ENCODE data around the gene ZNF576.

The ZNF576 gene

GRCh38 chr19:43618921-43619261 lies 22.5 kb downstream of the ZNF576 start:
- H3K27me3 ChIP-seq (ENCODE audit: insufficient read depth, low read length): no peaks in the 10 kb centered on the region
- peaks cover 27% of the 10 kb centered on the region for H3K36me3 ChIP-seq (ENCODE audit: insufficient read depth, low read length)
- peaks cover 16% of the 10 kb centered on the region for H3K4me1 ChIP-seq (ENCODE audit: insufficient read depth, low read length)
- peak overlapping the region; percentile 87 for H3K4me3 ChIP-seq (ENCODE audit: low read length)
- peak overlapping the region; percentile 2 for H2AFZ ChIP-seq (ENCODE audit: low read depth, low read length)
- H3K9me3 ChIP-seq (ENCODE audit: low read length): peaks cover 3% of the 10 kb centered on the region

GRCh38 chr19:43619262-43620060 lies 23.1 kb downstream of the ZNF576 start, which contains the start of gene ZNF428:
TSS of gene ZNF428 (minus strand) at chr19:43619629. CDS start at chr19:43614304, 5,325 bp downstream.
- Histone ChIP-seq H3K4me3 (ENCODE audit: low read length) (peak within 1 kb of the TSS; percentile 87), H3K27me3 (ENCODE audit: insufficient read depth, low read length) (no peaks in the 10 kb centered on the region), H3K9me3 (ENCODE audit: low read length) (no peaks in the 10 kb centered on the region), H3K36me3 (ENCODE audit: insufficient read depth, low read length) (peaks cover 28% of the 10 kb centered on the region), H2AFZ (ENCODE audit: low read depth, low read length) (peak within 1 kb of the TSS; percentile 2), H3K4me1 (ENCODE audit: insufficient read depth, low read length) (peaks cover 16% of the 10 kb centered on the region)

- no peaks in the 10 kb centered on the region for H3K9me3 ChIP-seq (ENCODE audit: low read length)
- H3K36me3 ChIP-seq (ENCODE audit: insufficient read depth, low read length): peaks cover 36% of the 10 kb centered on the region
- no peaks in the 10 kb centered on the region for H3K27me3 ChIP-seq (ENCODE audit: insufficient read depth, low read length)
- no peak overlapping the region for H2AFZ ChIP-seq (ENCODE audit: low read depth, low read length)
- H3K4me3 ChIP-seq (ENCODE audit: low read length): peak overlapping the region; percentile 87
- peaks cover 16% of the 10 kb centered on the region for H3K4me1 ChIP-seq (ENCODE audit: insufficient read depth, low read length)
These were observed 23.9 kb downstream of the ZNF576 start for GRCh38 chr19:43620061-43621001.

GRCh38 chr19:43622070-43622469 lies 25.7 kb downstream of the ZNF576 start:
- no peaks in the 10 kb centered on the region for H3K27me3 ChIP-seq (ENCODE audit: insufficient read depth, low read length)
- H3K36me3 ChIP-seq (ENCODE audit: insufficient read depth, low read length): peaks cover 51% of the 10 kb centered on the region
- H3K4me3 ChIP-seq (ENCODE audit: low read length): no peak overlapping the region
- H2AFZ ChIP-seq (ENCODE audit: low read depth, low read length): no peak overlapping the region
- no peaks in the 10 kb centered on the region for H3K9me3 ChIP-seq (ENCODE audit: low read length)
- peaks cover 16% of the 10 kb centered on the region for H3K4me1 ChIP-seq (ENCODE audit: insufficient read depth, low read length)

- H3K9me3 ChIP-seq (ENCODE audit: low read length): no peaks in the 10 kb centered on the region
- H3K4me1 ChIP-seq (ENCODE audit: insufficient read depth, low read length): peaks cover 16% of the 10 kb centered on the region
- H3K27me3 ChIP-seq (ENCODE audit: insufficient read depth, low read length): no peaks in the 10 kb centered on the region
- no peak overlapping the region for H2AFZ ChIP-seq (ENCODE audit: low read depth, low read length)
- H3K4me3 ChIP-seq (ENCODE audit: low read length): no peak overlapping the region
- peaks cover 59% of the 10 kb centered on the region for H3K36me3 ChIP-seq (ENCODE audit: insufficient read depth, low read length)
These were observed 26.6 kb downstream of the ZNF576 start for GRCh38 chr19:43622956-43623355.

GRCh38 chr19:43623889-43624670 lies 27.7 kb downstream of the ZNF576 start:
- no peaks in the 10 kb centered on the region for H3K27me3 ChIP-seq (ENCODE audit: insufficient read depth, low read length)
- no peak overlapping the region for H2AFZ ChIP-seq (ENCODE audit: low read depth, low read length)
- H3K36me3 ChIP-seq (ENCODE audit: insufficient read depth, low read length): peaks cover 64% of the 10 kb centered on the region
- H3K4me3 ChIP-seq (ENCODE audit: low read length): no peak overlapping the region
- no peaks in the 10 kb centered on the region for H3K9me3 ChIP-seq (ENCODE audit: low read length)
- H3K4me1 ChIP-seq (ENCODE audit: insufficient read depth, low read length): peaks cover 10% of the 10 kb centered on the region

- peaks cover 9% of the 10 kb centered on the region for H3K4me1 ChIP-seq (ENCODE audit: insufficient read depth, low read length)
- H3K36me3 ChIP-seq (ENCODE audit: insufficient read depth, low read length): peaks cover 64% of the 10 kb centered on the region
- H3K4me3 ChIP-seq (ENCODE audit: low read length): no peak overlapping the region
- no peaks in the 10 kb centered on the region for H3K9me3 ChIP-seq (ENCODE audit: low read length)
- H3K27me3 ChIP-seq (ENCODE audit: insufficient read depth, low read length): no peaks in the 10 kb centered on the region
- H2AFZ ChIP-seq (ENCODE audit: low read depth, low read length): no peak overlapping the region
These were observed 28.5 kb downstream of the ZNF576 start for GRCh38 chr19:43624933-43625332.

- no peaks in the 10 kb centered on the region for H3K4me1 ChIP-seq (ENCODE audit: insufficient read depth, low read length)
- no peaks in the 10 kb centered on the region for H3K9me3 ChIP-seq (ENCODE audit: low read length)
- no peak overlapping the region for H3K4me3 ChIP-seq (ENCODE audit: low read length)
- no peak overlapping the region for H2AFZ ChIP-seq (ENCODE audit: low read depth, low read length)
- H3K27me3 ChIP-seq (ENCODE audit: insufficient read depth, low read length): no peaks in the 10 kb centered on the region
- H3K36me3 ChIP-seq (ENCODE audit: insufficient read depth, low read length): peaks cover 64% of the 10 kb centered on the region
These were observed 29.7 kb downstream of the ZNF576 start for GRCh38 chr19:43625918-43626579.

GRCh38 chr19:43626838-43627237 lies 30.4 kb downstream of the ZNF576 start:
- Histone ChIP-seq H3K27me3 (ENCODE audit: insufficient read depth, low read length) (no peaks in the 10 kb centered on the region), H3K4me3 (ENCODE audit: low read length) (no peak overlapping the region), H2AFZ (ENCODE audit: low read depth, low read length) (no peak overlapping the region), H3K9me3 (ENCODE audit: low read length) (no peaks in the 10 kb centered on the region), H3K36me3 (ENCODE audit: insufficient read depth, low read length) (peaks cover 61% of the 10 kb centered on the region), H3K4me1 (ENCODE audit: insufficient read depth, low read length) (no peaks in the 10 kb centered on the region)

GRCh38 chr19:43628646-43629326 lies 32.4 kb downstream of the ZNF576 start:
- no peaks in the 10 kb centered on the region for H3K4me1 ChIP-seq (ENCODE audit: insufficient read depth, low read length)
- H3K27me3 ChIP-seq (ENCODE audit: insufficient read depth, low read length): no peaks in the 10 kb centered on the region
- no peak overlapping the region for H2AFZ ChIP-seq (ENCODE audit: low read depth, low read length)
- H3K9me3 ChIP-seq (ENCODE audit: low read length): no peaks in the 10 kb centered on the region
- peaks cover 45% of the 10 kb centered on the region for H3K36me3 ChIP-seq (ENCODE audit: insufficient read depth, low read length)
- H3K4me3 ChIP-seq (ENCODE audit: low read length): no peak overlapping the region

- H3K4me1 ChIP-seq (ENCODE audit: insufficient read depth, low read length): peaks cover 24% of the 10 kb centered on the region
These were observed 35.1 kb downstream of the ZNF576 start for GRCh38 chr19:43631491-43631890.

GRCh38 chr19:43633520-43633919 lies 37.1 kb downstream of the ZNF576 start:
- H3K9me3 ChIP-seq (ENCODE audit: low read length): no peaks in the 10 kb centered on the region
- no peaks in the 10 kb centered on the region for H3K27me3 ChIP-seq (ENCODE audit: insufficient read depth, low read length)
- H3K36me3 ChIP-seq (ENCODE audit: insufficient read depth, low read length): peaks cover 3% of the 10 kb centered on the region
- no peak overlapping the region for H3K4me3 ChIP-seq (ENCODE audit: low read length)
- H2AFZ ChIP-seq (ENCODE audit: low read depth, low read length): no peak overlapping the region
- peaks cover 39% of the 10 kb centered on the region for H3K4me1 ChIP-seq (ENCODE audit: insufficient read depth, low read length)

More at GRCh38 chr19:43631491-43631890, 35.1 kb downstream of the ZNF576 start:
- H3K36me3 ChIP-seq (ENCODE audit: insufficient read depth, low read length): peaks cover 19% of the 10 kb centered on the region
- H3K9me3 ChIP-seq (ENCODE audit: low read length): no peaks in the 10 kb centered on the region
- no peak overlapping the region for H3K4me3 ChIP-seq (ENCODE audit: low read length)
- no peak overlapping the region for H2AFZ ChIP-seq (ENCODE audit: low read depth, low read length)
- H3K27me3 ChIP-seq (ENCODE audit: insufficient read depth, low read length): no peaks in the 10 kb centered on the region
